OCI-LY1 (cell line): ENCODE results near the gene SFTPA2.
"Not testable (repeated sequence)": the region's sequence is repeated elsewhere in the genome, so short reads cannot be mapped to it uniquely, and the experiment has no call there.

ENCODE experiments used
- H2AFZ ChIP-seq: fragments of 200-600 bp; sonication (generic), shearing (Covaris generic); 2 replicates; pipeline ENCODE4 v1.6.0; 2014; ENCODE audit warnings: antibody characterized with exemption, mild to moderate bottlenecking, low read length
- H3F3A ChIP-seq: fragments of 200-600 bp; sonication (generic), shearing (Covaris generic); 2 replicates; pipeline ENCODE4 v1.6.0; 2014; ENCODE audit warnings: mild to moderate bottlenecking, antibody characterized with exemption, low read length, moderate library complexity; ENCODE audit not compliant: insufficient read depth
- H3K27ac ChIP-seq: fragments of 200-600 bp; sonication (generic); 2 replicates; pipeline ENCODE4 v1.5.1; 2014; ENCODE audit warnings: low read length, mixed run types, mild to moderate bottlenecking, low read depth; ENCODE audit not compliant: poor library complexity, severe bottlenecking
- H3K27me3 ChIP-seq: fragments of 200-600 bp; sonication (generic); 2 replicates; pipeline ENCODE4 v1.6.0; 2014; ENCODE audit warnings: antibody characterized with exemption, mild to moderate bottlenecking, low read length, moderate library complexity; ENCODE audit not compliant: insufficient read depth
- H3K36me3 ChIP-seq: fragments of 200-600 bp; sonication (generic); 2 replicates; pipeline ENCODE4 v1.6.1; 2014; ENCODE audit warnings: mild to moderate bottlenecking, antibody characterized with exemption, low read length, moderate library complexity, mixed read lengths; ENCODE audit not compliant: insufficient read depth
- H3K4me1 ChIP-seq: fragments of 200-600 bp; sonication (generic); 2 replicates; pipeline ENCODE4 v1.5.1; 2014; ENCODE audit warnings: mild to moderate bottlenecking, low read length, moderate library complexity; ENCODE audit not compliant: insufficient read depth, severe bottlenecking
- H3K4me2 ChIP-seq: fragments of 200-600 bp; sonication (generic), shearing (Covaris generic); 2 replicates; pipeline ENCODE4 v1.6.1; 2014; ENCODE audit warnings: low read length
- H3K4me3 ChIP-seq: fragments of 200-600 bp; sonication (generic); 2 replicates; pipeline ENCODE4 v1.5.1; 2014; ENCODE audit warnings: low read length, low read depth, mild to moderate bottlenecking, mixed read lengths; ENCODE audit not compliant: poor library complexity, severe bottlenecking
- H3K79me2 ChIP-seq: fragments of 200-600 bp; shearing (Covaris generic); 2 replicates; pipeline ENCODE4 v1.6.1; 2016; ENCODE audit warnings: mixed run types, low read length, mixed read lengths; ENCODE audit not compliant: insufficient read depth
- H3K9ac ChIP-seq: fragments of 200-600 bp; sonication (generic), shearing (Covaris generic); 2 replicates; pipeline ENCODE4 v1.6.1; 2014; ENCODE audit warnings: mild to moderate bottlenecking, low read length, mixed read lengths
- H3K9me2 ChIP-seq: fragments of 200-600 bp; sonication (generic), shearing (Covaris generic); 2 replicates; pipeline ENCODE4 v1.6.1; 2014; ENCODE audit warnings: low read depth, mild to moderate bottlenecking, low read length, mixed read lengths
- H3K9me3 ChIP-seq: fragments of 200-600 bp; shearing (Covaris generic); 2 replicates; pipeline ENCODE4 v1.6.1; 2014; ENCODE audit warnings: low read length, mixed read lengths
- H4K20me1 ChIP-seq: fragments of 200-600 bp; sonication (generic), shearing (Covaris generic); 2 replicates; pipeline ENCODE4 v1.6.0; 2016; ENCODE audit warnings: mild to moderate bottlenecking, low read length; ENCODE audit not compliant: insufficient read depth
- EZH2 ChIP-seq: fragments of 200-600 bp; sonication (generic), shearing (Covaris generic); IDR thresholded peaks from 2 replicates; pipeline ENCODE4 v1.8.0; 2017; ENCODE audit warnings: borderline replicate concordance, mixed run types, mild to moderate bottlenecking, antibody characterized with exemption, low read length, moderate library complexity, mixed read lengths
- TF ChIP-seq, protein P1 (sequence below): fragments of 200-600 bp; sonication (generic), shearing (Covaris generic); IDR thresholded peaks from 2 replicates; pipeline ENCODE4 v1.5.1; 2017; ENCODE audit warnings: mild to moderate bottlenecking, antibody characterized with exemption, low read length, moderate library complexity, mixed read lengths

SFTPA2 gene

DNA sequence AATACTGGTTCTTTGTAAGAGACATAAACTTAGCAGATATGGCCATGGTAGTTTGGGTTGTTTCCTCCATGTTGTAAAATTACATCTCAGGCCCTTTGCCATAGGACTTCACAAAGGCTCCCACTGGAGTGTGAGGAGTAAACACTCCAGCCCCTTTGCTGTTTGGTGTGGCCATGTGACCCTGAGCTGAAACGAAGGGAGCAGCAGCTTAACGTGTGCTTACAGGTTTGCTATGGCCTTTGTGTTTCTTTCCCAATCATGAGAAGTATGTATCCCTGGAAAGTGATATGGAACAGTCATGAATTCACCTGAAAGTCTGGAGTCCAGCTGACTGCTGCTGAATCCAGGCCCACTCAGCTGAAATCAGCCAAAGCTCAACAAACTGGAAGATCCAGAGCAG is 26.7 kb upstream of the SFTPA2 start:
- no peaks in the 10 kb centered on the region for H3K36me3 ChIP-seq
- no peak for TF ChIP-seq EZH2
- TF ChIP-seq, protein P1, sequence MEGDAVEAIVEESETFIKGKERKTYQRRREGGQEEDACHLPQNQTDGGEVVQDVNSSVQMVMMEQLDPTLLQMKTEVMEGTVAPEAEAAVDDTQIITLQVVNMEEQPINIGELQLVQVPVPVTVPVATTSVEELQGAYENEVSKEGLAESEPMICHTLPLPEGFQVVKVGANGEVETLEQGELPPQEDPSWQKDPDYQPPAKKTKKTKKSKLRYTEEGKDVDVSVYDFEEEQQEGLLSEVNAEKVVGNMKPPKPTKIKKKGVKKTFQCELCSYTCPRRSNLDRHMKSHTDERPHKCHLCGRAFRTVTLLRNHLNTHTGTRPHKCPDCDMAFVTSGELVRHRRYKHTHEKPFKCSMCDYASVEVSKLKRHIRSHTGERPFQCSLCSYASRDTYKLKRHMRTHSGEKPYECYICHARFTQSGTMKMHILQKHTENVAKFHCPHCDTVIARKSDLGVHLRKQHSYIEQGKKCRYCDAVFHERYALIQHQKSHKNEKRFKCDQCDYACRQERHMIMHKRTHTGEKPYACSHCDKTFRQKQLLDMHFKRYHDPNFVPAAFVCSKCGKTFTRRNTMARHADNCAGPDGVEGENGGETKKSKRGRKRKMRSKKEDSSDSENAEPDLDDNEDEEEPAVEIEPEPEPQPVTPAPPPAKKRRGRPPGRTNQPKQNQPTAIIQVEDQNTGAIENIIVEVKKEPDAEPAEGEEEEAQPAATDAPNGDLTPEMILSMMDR: no peak
- no peaks in the 10 kb centered on the region for H3K4me1 ChIP-seq
- no peaks in the 10 kb centered on the region for H4K20me1 ChIP-seq
- H3K4me2 ChIP-seq: no peak overlapping the region
- no peak overlapping the region for H2AFZ ChIP-seq
- no peak overlapping the region for H3K27ac ChIP-seq
- no peaks in the 10 kb centered on the region for H3K9me3 ChIP-seq
- H3K9ac ChIP-seq: no peak overlapping the region
- no peaks in the 10 kb centered on the region for H3F3A ChIP-seq
- H3K79me2 ChIP-seq: no peaks in the 10 kb centered on the region
- no peak overlapping the region for H3K4me3 ChIP-seq
- H3K9me2 ChIP-seq: no peaks in the 10 kb centered on the region
- H3K27me3 ChIP-seq: no peaks in the 10 kb centered on the region

DNA sequence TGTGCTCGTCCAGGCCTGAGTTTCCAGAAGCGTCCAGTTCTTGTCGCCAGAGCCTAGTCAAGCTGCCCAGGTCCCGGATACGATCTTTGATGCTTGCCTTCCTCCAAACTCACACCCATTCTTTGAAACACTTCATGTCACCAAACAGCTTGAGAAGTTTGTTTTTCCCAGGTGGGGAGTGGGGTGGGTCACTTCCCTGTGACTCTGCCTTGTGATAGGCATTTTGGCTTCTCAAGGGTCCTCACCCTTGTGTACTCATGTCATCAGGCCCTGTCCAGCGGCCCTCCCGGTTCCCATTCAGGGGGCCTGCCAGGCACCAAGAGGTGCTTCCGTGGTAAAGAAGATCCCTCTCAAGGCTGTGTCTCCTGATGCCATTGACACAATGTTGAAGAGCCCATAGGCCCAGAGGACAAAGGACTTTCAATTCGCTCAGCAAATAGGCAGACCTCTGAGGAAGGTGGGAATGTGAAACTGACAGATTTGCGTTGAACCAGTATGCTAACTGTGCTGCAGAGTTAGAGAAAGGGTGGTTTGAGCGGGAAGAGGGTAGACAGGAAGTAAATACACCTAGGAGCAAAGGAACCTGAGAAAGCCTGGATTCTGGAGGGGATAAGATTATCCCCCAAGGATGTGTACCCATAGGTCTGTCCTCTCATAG is 25.8 kb upstream of the SFTPA2 start:
- TF ChIP-seq, protein P1: no peak
- no peak for TF ChIP-seq EZH2
- Histone ChIP-seq H3K79me2 (no peaks in the 10 kb centered on the region), H2AFZ (no peak overlapping the region), H3K9ac (no peak overlapping the region), H3K4me1 (no peaks in the 10 kb centered on the region), H3K9me3 (no peaks in the 10 kb centered on the region), H3K4me2 (no peak overlapping the region), H3K4me3 (no peak overlapping the region), H3K36me3 (no peaks in the 10 kb centered on the region), H3K27me3 (no peaks in the 10 kb centered on the region), H4K20me1 (no peaks in the 10 kb centered on the region), H3F3A (no peaks in the 10 kb centered on the region), H3K9me2 (no peaks in the 10 kb centered on the region), H3K27ac (no peak overlapping the region)

DNA sequence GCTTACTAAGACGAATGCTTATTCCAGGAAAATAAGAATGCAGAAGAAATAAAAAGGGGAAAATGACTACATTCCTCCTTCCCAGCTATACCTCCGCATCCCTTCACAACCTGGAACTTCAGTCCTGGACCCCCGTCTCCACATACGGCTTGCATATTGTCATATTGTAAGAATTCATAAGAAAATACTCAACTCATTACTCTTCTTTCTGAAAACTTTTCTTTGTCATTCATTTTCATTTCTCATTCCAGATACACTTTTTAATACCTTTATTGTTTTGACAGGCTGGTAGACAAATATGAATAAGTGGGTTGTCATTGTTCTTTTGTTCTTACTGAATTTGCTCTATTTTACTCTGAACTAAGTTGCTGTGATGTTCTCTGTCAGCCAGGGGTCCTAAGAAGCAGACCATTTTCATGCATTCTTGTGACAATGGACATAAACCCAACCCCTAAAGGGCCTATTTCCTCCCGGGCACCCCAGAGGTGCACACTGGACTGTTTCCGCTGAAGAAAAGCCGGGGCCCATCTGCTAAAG is 23.3 kb upstream of the SFTPA2 start:
- no peaks in the 10 kb centered on the region for H3K4me1 ChIP-seq
- TF ChIP-seq, protein P1: no peak
- TF ChIP-seq EZH2: no peak
- H3K9ac ChIP-seq: no peak overlapping the region
- H3K9me2 ChIP-seq: no peaks in the 10 kb centered on the region
- H3K27me3 ChIP-seq: no peaks in the 10 kb centered on the region
- H3F3A ChIP-seq: no peaks in the 10 kb centered on the region
- no peak overlapping the region for H2AFZ ChIP-seq
- H3K36me3 ChIP-seq: no peaks in the 10 kb centered on the region
- no peaks in the 10 kb centered on the region for H3K9me3 ChIP-seq
- no peak overlapping the region for H3K4me3 ChIP-seq
- no peak overlapping the region for H3K27ac ChIP-seq
- no peak overlapping the region for H3K4me2 ChIP-seq
- no peaks in the 10 kb centered on the region for H3K79me2 ChIP-seq
- no peaks in the 10 kb centered on the region for H4K20me1 ChIP-seq

DNA sequence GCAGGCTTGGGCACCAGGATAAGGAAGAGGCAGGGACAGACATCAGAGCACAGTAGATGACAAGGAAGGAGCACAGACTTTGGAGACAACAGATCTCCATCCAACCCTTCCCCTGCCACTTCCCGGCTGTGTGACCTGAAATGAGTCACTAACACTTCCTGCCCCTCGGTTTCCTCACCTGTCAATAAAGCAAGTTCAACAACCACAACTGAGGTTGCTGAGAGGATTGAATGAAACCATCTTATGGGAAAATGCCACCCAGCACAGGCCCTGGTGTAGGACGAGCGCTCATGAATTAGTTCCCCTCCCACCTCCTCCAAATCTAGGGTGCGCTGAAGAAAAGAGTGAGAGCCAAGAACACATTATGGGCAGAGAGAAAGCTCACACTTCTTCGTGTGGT is 22.7 kb upstream of the SFTPA2 start:
- H4K20me1 ChIP-seq, H3K27me3 ChIP-seq, H3K4me2 ChIP-seq, H3F3A ChIP-seq, H3K9ac ChIP-seq, H3K4me1 ChIP-seq, H3K9me3 ChIP-seq, H2AFZ ChIP-seq, H3K27ac ChIP-seq, H3K36me3 ChIP-seq, H3K79me2 ChIP-seq, H3K9me2 ChIP-seq, H3K4me3 ChIP-seq: not testable (repeated sequence)
